ENCODE data around the gene SORCS1. TPM values are rescaled to one million over a fixed set of nuclear protein-coding genes. Genes with fewer than 3 reads are reported as not detected.

SORCS1 gene
- polyA plus RNA-seq, 1 experiment: 0.02 TPM

- Histone ChIP-seq H3K4me3 (ENCODE audit: low read depth, low read length) (no peak overlapping the region), H3K27ac (ENCODE audit: low read depth, low read length) (no peak overlapping the region), H3K27me3 (ENCODE audit: control insufficient read depth, insufficient read depth, low read length) (no peaks in the 10 kb centered on the region), H3K9me3 (ENCODE audit: control insufficient read depth, insufficient read depth, low read length) (peaks cover 2% of the 10 kb centered on the region)
- no peak for TF ChIP-seq CTCF (IDR thresholded peaks at IDR 0.05; ENCODE audit: low read depth, low read length)
- CTCF ChIA-PET: no interaction called here
- POLR2A ChIA-PET: no interaction called here
- DNase-seq (ENCODE audit: low read depth, low spot score): no peak
These were observed 292.3 kb downstream of the SORCS1 start for GRCh38 chr10:106872176-106872575.

- TF ChIP-seq CTCF (IDR thresholded peaks at IDR 0.05; ENCODE audit: low read depth, low read length): no peak
- DNase-seq (ENCODE audit: low read depth, low spot score): no peak
- Histone ChIP-seq H3K9me3 (ENCODE audit: control insufficient read depth, insufficient read depth, low read length) (peaks cover 16% of the 10 kb centered on the region), H3K27ac (ENCODE audit: low read depth, low read length) (no peak overlapping the region), H3K4me3 (ENCODE audit: low read depth, low read length) (no peak overlapping the region), H3K27me3 (ENCODE audit: control insufficient read depth, insufficient read depth, low read length) (no peaks in the 10 kb centered on the region)
- CTCF ChIA-PET: no interaction called here
- POLR2A ChIA-PET: no interaction called here
These were observed 298.2 kb downstream of the SORCS1 start for GRCh38 chr10:106866244-106866845.

- DNase-seq (ENCODE audit: low read depth, low spot score): no peak
- CTCF ChIA-PET: no interaction called here
- Histone ChIP-seq H3K27ac (ENCODE audit: low read depth, low read length) (no peak overlapping the region), H3K27me3 (ENCODE audit: control insufficient read depth, insufficient read depth, low read length) (no peaks in the 10 kb centered on the region), H3K9me3 (ENCODE audit: control insufficient read depth, insufficient read depth, low read length) (peaks cover 20% of the 10 kb centered on the region), H3K4me3 (ENCODE audit: low read depth, low read length) (no peak overlapping the region)
- TF ChIP-seq CTCF (IDR thresholded peaks at IDR 0.05; ENCODE audit: low read depth, low read length): no peak
- POLR2A ChIA-PET: no interaction called here
These were observed 300.5 kb downstream of the SORCS1 start for GRCh38 chr10:106864031-106864430.

GRCh38 chr10:106863549-106863948 lies 301.0 kb downstream of the SORCS1 start:
- Histone ChIP-seq H3K27me3 (ENCODE audit: control insufficient read depth, insufficient read depth, low read length) (no peaks in the 10 kb centered on the region), H3K27ac (ENCODE audit: low read depth, low read length) (no peak overlapping the region), H3K4me3 (ENCODE audit: low read depth, low read length) (no peak overlapping the region), H3K9me3 (ENCODE audit: control insufficient read depth, insufficient read depth, low read length) (peaks cover 23% of the 10 kb centered on the region)
- POLR2A ChIA-PET: no interaction called here
- no peak for DNase-seq (ENCODE audit: low read depth, low spot score)
- no peak for TF ChIP-seq CTCF (IDR thresholded peaks at IDR 0.05; ENCODE audit: low read depth, low read length)
- CTCF ChIA-PET: no interaction called here

- no peaks in the 10 kb centered on the region for H3K27me3 ChIP-seq (ENCODE audit: control insufficient read depth, insufficient read depth, low read length)
- ChIA-PET CTCF (no interaction called here), POLR2A (no interaction called here)
- H3K27ac ChIP-seq (ENCODE audit: low read depth, low read length): no peak overlapping the region
- no peak for DNase-seq (ENCODE audit: low read depth, low spot score)
- TF ChIP-seq CTCF (IDR thresholded peaks at IDR 0.05; ENCODE audit: low read depth, low read length): no peak
- H3K4me3 ChIP-seq (ENCODE audit: low read depth, low read length): no peak overlapping the region
- peaks cover 34% of the 10 kb centered on the region for H3K9me3 ChIP-seq (ENCODE audit: control insufficient read depth, insufficient read depth, low read length)
These were observed 304.4 kb downstream of the SORCS1 start for GRCh38 chr10:106859892-106860652.

All from AG04450 (cell line).